Prostate gland (tissue), 2 donors: ENCODE results near the gene WFDC2.

ENCODE experiments used
- CTCF ChIP-seq, 4 experiments: fragments of 200-600 bp in 2 of 4; fragments of 450-650 bp in 2 of 4; sonication (generic) in 2 of 4; IDR thresholded peaks; 1 replicate in 3 of 4; 2 replicates in 1 of 4; pipeline ENCODE4 v1.5.1; 2016 to 2019; ENCODE audit warnings: antibody characterized with exemption in 4 of 4, mild to moderate bottlenecking in 2 of 4, moderate library complexity in 2 of 4
- POLR2A ChIP-seq: fragments of 450-650 bp; IDR thresholded peaks from one replicate; pipeline ENCODE4 v1.6.1; 2016; ENCODE audit warnings: antibody characterized with exemption, mild to moderate bottlenecking
- POLR2AphosphoS5 ChIP-seq: sonication (generic); formaldehyde crosslinking; IDR thresholded peaks from one replicate; pipeline ENCODE4 v1.6.1; 2017; ENCODE audit warnings: antibody characterized with exemption

- TF ChIP-seq CTCF (IDR thresholded peaks at IDR 0.05) (no peak), POLR2A (no peak), POLR2AphosphoS5 (no peak)
Observed at GRCh38 chr20:45496166-45496565, 26.6 kb downstream of the WFDC2 start.
